ENCODE results near the gene CSNK2A1.

DNA sequence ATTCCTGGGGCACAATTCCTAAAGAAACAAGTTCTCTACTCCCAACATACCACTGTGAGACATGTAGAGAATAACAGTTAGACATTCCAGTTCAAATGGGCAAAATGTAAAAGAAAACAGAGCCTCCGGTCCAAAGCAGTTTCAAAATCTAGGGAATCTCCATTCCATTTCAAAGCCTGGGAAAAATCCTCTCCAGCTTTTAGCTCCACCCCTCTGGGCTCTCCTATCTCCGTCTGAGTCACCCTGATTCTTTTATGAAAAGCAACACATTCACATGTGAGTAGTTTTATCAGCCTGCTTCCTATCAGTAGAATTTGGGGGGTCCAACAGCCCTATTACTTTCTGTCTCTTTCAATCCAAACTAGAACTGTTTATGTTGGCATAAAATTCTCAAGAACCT, 3.7 kb downstream of the CSNK2A1 start:
- TF ChIP-seq POLR2A (IDR thresholded peaks at IDR 0.05): no peak
- no peak for TF ChIP-seq CTCF (IDR thresholded peaks at IDR 0.05)
